ENCODE measurements around the gene SRCAP.
"Not testable (repeated sequence)": the region's sequence is repeated elsewhere in the genome, so short reads cannot be mapped to it uniquely, and the experiment has no call there.

SRCAP gene

DNA sequence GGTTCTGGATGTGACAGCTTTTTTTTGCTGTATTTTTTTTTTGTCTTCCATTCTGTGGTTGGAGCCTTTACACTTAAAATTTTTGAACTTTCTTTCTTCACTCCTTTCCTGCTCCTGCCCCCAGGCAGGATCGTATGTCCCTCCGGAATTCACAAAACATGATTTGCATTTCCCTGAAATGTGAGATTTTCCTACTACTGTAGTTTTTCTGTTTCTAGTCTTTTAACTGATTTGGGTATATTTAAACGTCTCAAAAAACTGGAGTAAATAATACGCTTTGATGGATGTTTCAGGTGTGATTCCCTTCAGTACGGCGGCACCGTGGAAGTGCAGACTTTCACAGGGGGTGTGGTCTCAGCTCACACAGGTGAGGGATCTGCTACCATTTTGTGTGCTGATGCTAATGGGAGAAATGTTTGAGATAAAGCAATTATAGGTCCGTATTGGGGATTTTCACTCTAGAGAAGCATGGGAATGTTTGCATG lies 686 bp downstream of the SRCAP start:
- no peak for FAIRE-seq

- no peak for FAIRE-seq
These were observed 1.5 kb downstream of the SRCAP start for GRCh38 chr16:30700491-30700890.

GRCh38 chr16:30700971-30701370 lies 2.0 kb downstream of the SRCAP start:
- no peak for FAIRE-seq

DNA sequence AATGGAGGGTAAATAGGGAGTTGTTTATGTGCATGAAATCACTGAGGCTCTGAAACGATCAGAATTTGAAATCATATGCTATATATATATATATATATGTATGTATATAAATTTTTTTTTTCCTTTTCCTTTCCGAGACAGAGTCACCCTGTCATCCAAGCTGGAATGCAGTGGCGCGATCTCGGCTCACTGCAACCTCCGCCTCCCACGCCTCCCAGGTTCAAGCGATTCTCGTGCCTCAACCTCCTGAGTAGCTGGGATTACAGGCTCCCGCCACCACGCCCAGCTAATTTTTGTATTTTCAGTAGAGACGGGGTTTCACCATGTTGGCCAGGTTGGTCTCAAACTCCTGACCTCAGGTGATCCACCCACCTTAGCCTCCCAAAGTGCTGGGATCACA lies 4.1 kb downstream of the SRCAP start:
- FAIRE-seq = not testable (repeated sequence)

GRCh38 chr16:30703971-30704370 lies 5.0 kb downstream of the SRCAP start:
- no peak for FAIRE-seq

DNA sequence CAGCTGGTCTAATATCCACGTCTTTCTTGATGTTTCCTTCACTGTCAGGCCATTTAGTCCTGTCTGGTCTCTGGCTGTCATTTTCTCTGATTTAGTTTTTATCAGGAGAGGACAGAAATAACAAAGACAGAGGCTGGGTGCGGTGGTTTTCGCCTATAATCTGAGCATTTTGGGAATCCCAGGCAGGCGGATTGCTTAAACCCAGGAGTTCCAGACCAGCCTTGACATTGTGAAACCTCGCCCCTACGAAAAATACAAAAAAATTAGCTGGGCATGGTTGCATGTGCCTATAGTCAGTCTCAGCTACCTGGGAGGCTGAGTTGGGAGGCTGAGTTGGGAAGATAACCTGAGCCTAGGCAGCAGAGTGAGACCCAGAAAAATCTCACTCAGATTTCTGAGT lies 7.1 kb downstream of the SRCAP start:
- no peak for FAIRE-seq

- no peak for FAIRE-seq
These were observed 12.0 kb downstream of the SRCAP start for GRCh38 chr16:30710971-30711370.

DNA sequence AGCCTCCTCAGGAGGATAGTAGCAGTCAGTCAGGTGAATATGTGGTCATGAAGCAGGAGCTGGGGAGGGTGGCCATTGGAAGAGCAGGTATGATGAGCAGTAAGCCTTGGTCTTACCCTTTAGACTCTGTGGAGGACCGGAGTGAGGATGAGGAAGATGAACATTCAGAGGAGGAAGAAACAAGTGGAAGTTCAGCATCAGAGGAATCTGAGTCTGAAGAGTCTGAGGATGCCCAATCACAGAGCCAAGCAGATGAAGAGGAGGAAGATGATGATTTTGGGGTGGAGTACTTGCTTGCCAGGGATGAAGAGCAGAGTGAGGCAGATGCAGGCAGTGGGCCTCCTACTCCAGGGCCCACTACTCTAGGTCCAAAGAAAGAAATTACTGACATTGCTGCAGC lies 12.7 kb downstream of the SRCAP start:
- no peak for FAIRE-seq

DNA sequence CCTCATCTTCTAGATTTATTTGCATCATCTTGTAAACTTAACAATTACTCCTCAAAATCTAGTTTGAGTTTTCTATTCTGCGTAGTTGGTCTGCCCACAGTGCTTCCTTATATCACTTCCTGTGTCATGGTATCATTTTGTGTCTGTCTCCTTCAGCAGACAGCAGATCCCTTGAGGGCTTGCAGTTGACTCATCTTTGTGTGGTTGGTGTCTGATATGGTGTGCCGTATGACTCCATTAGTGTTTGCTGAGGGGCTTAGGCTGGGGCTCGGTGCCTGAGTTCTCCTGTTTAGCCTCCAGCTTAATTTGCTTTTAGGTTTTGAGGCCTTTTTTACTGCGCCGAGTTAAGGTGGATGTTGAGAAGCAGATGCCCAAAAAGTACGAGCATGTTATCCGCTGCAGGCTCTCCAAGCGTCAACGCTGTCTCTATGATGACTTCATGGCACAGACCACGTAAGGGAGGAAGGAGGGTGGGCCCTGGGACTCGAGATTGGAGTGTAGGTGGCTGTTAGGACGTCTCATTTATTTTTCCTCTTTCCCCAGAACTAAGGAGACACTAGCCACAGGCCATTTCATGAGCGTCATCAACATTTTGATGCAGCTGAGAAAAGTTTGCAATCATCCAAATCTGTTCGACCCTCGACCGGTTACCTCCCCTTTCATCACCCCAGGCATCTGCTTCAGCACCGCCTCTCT lies 16.9 kb downstream of the SRCAP start:
- no peak for FAIRE-seq

GRCh38 chr16:30720086-30720485 lies 21.1 kb downstream of the SRCAP start:
- FAIRE-seq = no peak

DNA sequence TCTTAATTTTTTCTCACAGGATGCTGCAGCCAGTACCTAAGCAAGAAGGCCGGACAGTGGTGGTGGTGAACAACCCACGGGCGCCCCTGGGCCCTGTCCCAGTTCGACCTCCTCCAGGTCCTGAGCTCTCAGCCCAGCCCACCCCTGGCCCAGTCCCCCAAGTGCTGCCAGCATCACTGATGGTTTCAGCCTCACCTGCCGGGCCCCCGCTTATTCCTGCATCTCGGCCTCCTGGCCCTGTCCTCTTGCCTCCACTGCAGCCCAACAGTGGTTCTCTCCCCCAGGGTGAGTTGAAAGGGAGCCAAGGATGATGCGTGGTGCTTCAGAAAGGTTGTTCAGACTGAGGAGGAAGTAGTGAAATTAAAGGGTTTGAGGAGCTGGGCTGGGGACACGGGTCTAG lies 21.7 kb downstream of the SRCAP start:
- no peak for FAIRE-seq

DNA sequence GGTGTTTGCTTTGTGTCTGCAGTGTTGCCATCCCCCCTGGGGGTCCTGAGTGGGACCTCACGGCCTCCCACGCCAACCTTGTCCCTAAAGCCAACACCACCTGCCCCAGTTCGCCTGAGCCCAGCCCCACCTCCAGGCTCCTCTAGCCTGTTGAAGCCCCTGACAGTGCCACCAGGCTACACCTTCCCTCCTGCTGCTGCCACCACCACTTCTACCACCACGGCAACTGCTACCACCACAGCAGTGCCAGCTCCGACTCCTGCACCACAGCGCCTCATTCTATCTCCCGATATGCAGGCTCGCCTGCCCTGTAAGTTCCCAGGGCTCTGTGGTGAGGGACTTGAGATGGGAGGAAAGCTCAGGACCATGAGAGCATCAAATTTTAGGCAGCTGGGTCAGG lies 22.2 kb downstream of the SRCAP start:
- no peak for FAIRE-seq

DNA sequence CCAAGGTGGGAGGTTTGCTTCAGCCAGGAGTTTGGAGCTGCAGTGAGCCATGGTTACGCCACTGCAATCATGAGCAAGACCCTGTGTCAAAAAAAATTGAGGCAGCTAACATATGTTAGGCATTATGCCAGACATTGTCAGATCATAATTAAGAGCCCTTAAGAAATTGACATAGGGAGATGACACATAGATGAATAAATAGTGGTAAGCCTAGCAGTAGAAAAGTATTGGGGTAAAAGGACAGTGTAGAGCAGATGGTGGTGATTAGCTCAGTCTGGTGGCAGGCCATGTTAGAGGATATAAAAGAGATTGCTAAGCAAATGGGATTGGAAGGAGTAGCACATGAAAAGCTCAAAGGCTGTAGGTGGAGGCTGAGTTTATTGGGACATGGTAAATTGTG lies 22.6 kb downstream of the SRCAP start:
- no peak for FAIRE-seq

GRCh38 chr16:30722443-30722842 lies 23.5 kb downstream of the SRCAP start:
- no peak for FAIRE-seq

- FAIRE-seq = no peak
These were observed 23.9 kb downstream of the SRCAP start for GRCh38 chr16:30722916-30723315.

DNA sequence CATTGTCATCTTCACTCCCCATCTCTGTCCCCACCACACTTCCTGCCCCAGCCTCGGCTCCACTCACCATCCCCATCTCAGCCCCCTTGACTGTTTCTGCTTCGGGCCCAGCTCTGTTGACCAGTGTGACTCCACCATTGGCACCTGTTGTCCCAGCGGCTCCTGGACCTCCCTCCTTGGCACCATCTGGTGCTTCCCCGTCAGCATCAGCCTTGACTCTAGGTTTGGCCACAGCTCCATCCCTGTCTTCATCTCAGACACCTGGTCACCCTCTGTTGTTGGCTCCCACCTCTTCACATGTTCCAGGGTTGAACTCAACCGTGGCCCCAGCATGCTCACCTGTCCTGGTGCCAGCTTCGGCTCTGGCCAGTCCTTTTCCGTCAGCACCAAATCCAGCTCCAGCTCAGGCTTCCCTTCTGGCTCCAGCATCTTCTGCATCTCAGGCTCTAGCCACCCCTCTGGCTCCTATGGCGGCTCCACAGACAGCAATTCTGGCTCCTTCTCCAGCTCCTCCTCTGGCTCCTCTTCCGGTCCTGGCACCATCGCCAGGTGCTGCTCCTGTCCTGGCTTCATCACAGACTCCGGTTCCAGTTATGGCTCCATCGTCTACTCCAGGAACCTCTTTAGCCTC lies 24.9 kb downstream of the SRCAP start:
- no peak for FAIRE-seq

DNA sequence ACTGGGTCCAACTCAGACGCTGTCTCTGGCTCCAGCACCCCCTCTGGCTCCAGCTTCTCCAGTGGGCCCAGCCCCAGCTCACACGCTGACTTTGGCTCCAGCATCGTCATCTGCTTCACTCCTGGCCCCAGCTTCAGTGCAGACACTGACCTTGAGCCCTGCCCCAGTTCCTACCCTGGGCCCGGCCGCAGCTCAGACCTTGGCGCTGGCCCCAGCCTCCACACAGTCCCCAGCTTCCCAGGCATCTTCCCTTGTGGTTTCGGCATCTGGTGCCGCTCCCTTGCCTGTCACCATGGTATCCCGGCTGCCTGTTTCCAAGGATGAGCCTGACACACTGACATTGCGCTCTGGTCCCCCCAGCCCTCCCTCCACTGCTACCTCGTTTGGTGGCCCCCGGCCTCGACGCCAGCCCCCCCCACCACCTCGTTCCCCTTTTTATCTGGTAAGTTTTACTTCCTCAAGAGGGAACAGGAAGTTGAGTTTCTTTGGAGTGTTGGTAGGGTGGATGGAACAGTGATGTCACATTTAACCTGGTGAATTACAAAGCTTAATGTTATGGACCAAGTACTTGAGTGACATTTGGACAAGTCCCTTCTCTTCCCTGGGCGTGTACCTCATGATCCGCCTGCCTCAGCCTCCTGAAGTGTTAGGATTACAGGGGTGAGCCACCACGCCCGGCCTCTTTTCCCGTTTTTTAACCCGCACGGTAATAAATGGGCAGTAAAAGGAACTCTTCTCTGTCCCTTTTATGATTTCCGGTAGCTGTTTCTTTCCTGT lies 25.9 kb downstream of the SRCAP start:
- FAIRE-seq = no peak

GRCh38 chr16:30725418-30725792 lies 26.4 kb downstream of the SRCAP start:
- no peak for FAIRE-seq

DNA sequence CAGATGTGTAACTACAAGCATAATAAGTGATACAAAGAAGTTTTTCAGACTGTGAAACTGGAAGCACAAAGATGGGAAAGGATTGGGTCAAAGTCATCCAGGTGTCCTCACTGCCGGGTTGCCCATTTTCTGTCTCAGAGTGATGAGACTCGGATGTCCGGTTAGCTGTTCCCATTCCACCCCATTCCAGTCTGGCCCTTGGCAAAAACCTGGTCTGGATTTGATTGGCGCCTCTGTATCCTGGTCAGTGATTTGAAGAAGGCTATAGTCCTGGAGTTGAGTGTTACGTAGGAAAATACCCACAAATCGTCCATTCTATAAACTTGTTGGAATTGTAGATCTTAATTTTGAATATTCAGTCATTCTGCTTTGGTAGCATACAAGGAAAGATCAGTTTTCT lies 29.4 kb downstream of the SRCAP start:
- no peak for FAIRE-seq

- no peak for FAIRE-seq
These were observed 30.1 kb downstream of the SRCAP start for GRCh38 chr16:30728899-30729672.

DNA sequence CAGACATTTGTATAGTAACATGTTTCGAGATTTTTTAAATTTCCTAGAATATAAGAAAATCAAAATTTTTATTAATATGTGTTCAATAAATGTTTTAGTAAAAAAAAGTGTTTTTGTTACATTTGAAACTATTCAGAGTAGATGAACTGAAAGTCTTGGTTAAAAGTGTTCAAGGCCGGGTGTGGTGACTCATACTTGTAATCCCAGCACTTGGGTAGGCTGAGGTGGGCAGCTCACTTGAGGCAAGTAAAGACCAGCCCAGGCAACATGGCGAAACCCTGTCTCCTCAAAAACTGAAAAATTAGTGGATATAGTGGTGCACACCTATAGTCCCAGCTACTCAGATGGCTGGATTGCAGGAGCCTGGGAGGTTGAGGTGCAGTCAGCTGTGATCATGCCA lies 32.4 kb downstream of the SRCAP start:
- no peak for FAIRE-seq

DNA sequence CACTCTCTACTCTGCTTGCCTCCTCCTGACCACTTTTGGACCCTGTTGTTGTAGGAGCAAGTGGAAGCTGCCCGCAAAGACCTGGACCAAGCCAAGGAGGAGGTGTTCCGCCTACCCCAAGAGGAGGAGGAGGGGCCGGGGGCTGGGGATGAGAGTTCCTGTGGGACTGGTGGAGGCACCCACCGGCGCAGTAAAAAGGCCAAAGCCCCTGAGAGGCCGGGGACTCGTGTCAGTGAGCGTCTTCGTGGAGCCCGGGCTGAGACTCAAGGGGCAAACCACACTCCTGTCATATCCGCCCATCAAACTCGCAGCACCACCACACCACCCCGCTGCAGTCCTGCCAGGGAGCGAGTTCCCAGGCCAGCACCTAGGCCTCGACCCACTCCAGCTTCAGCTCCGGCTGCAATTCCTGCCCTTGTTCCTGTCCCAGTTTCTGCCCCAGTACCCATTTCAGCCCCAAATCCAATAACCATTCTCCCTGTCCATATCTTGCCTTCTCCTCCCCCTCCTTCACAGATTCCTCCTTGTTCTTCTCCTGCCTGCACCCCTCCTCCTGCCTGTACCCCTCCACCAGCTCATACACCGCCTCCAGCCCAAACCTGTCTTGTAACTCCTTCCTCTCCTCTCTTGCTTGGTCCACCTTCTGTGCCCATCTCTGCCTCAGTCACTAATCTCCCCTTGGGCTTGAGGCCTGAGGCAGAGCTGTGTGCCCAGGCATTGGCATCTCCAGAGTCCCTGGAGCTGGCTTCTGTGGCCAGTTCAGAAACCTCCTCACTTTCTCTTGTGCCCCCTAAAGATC lies 38.2 kb downstream of the SRCAP start:
- FAIRE-seq = no peak

All from A204.1 (cell line).